ENCODE results near the gene GLO1.
A peak's percentile ranks its signal among the peaks of the same experiment; 100 is the strongest.

Gene GLO1

DNA sequence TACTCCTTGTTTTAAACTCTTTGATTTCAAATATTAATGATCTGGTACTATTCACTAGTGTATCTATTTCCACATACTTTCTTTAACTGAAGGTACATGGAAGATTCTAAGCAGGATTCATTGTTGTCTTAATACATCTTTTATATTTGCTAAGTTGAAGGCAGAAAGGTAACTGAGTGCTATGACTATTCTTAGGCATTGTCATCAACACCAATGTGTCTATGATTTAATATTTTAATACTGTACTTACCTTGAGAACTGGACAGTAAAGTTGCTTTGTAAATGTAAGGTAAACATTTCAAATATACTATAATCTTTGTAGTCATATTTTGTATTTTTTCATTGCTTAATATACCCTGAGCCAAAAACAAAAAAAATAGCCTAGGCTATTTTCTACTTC lies 54.3 kb downstream of the GLO1 start:
- Mint-ChIP-seq H3K9me3 (no peaks in the 10 kb centered on the region), H3K27ac (ENCODE audit: low read depth) (no peak overlapping the region), H3K4me1 (no peaks in the 10 kb centered on the region), H3K36me3 (ENCODE audit: insufficient read depth) (no peaks in the 10 kb centered on the region), H3K4me3 (no peak overlapping the region), H3K27me3 (no peaks in the 10 kb centered on the region)
- DNase-seq (ENCODE audit: low spot score in 2 of 2) = no peak
- no peak for ATAC-seq (replicated peaks; ENCODE audit: extremely low read depth, poor library complexity, severe bottlenecking)

DNA sequence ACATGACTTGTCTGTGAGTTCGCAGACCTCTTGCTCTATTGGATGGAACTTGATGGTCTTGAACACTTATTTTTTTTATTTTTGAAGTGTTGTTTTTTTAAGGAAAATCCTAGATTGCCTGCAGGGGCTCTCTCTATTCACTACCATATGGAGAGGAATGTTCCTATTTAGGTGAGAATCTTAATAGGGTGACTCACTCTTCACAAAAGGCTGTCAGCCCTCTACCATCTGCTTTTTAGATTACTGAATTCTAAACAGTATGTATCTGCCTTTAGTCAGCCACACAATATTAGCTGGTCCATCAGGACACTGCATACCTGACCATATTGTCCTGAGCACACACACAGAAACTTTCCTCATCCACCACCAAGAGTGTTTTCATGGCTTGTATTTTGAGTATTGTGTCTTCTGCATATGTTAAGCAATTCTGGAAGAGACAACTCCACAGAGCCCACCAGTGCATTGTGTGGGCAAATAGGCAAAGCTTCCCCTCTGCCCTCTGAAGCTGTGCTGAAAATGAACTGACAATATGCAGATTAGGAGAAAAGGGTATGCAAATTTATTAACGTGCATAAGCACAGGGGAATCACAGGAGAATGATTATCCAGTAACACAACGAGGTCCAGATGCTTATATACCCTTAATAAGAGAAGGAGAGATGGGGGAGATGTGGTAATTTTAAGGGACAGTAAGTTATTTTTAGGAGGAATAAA lies 56.6 kb downstream of the GLO1 start:
- Mint-ChIP-seq H3K36me3 (ENCODE audit: insufficient read depth) (no peaks in the 10 kb centered on the region), H3K27ac (ENCODE audit: low read depth) (no peak overlapping the region), H3K9me3 (no peaks in the 10 kb centered on the region), H3K4me3 (no peak overlapping the region), H3K27me3 (no peaks in the 10 kb centered on the region), H3K4me1 (peaks cover 12% of the 10 kb centered on the region)
- DNase-seq (ENCODE audit: low spot score in 2 of 2) (no peak), ATAC-seq (replicated peaks; ENCODE audit: extremely low read depth, poor library complexity, severe bottlenecking) (no peak)

- DNase-seq (ENCODE audit: low spot score in 2 of 2) = no peak
These were observed 58.0 kb downstream of the GLO1 start for GRCh38 chr6:38644951-38645350.

GRCh38 chr6:38640216-38640909 lies 62.6 kb downstream of the GLO1 start:
- H3K4me1 Mint-ChIP-seq = peaks cover 58% of the 10 kb centered on the region
- no peaks in the 10 kb centered on the region for H3K27me3 Mint-ChIP-seq

More at GRCh38 chr6:38644951-38645350, 58.0 kb downstream of the GLO1 start:
- ATAC-seq (replicated peaks; ENCODE audit: extremely low read depth, poor library complexity, severe bottlenecking) = no peak
- no peaks in the 10 kb centered on the region for H3K9me3 Mint-ChIP-seq
- H3K27me3 Mint-ChIP-seq = no peaks in the 10 kb centered on the region
- no peak overlapping the region for H3K27ac Mint-ChIP-seq (ENCODE audit: low read depth)
- H3K4me1 Mint-ChIP-seq = peaks cover 21% of the 10 kb centered on the region
- no peak overlapping the region for H3K4me3 Mint-ChIP-seq
- H3K36me3 Mint-ChIP-seq (ENCODE audit: insufficient read depth) = peaks cover 3% of the 10 kb centered on the region

GRCh38 chr6:38639498-38640215 lies 63.3 kb downstream of the GLO1 start, which contains the start of gene BTBD9:
Gene BTBD9, minus strand, starts transcription at chr6:38639929.
- Mint-ChIP-seq H3K4me3 (peak within 1 kb of the TSS; percentile 83), H3K9me3 (no peaks in the 10 kb centered on the region), H3K27me3 (no peaks in the 10 kb centered on the region), H3K27ac (ENCODE audit: low read depth) (peak within 1 kb of the TSS; percentile 94), H3K36me3 (ENCODE audit: insufficient read depth) (peaks cover 11% of the 10 kb centered on the region), H3K4me1 (peaks cover 61% of the 10 kb centered on the region)
- ATAC-seq (replicated peaks; ENCODE audit: extremely low read depth, poor library complexity, severe bottlenecking) (peak; percentile 79), DNase-seq (ENCODE audit: low spot score in 2 of 2) (peak; percentile 77 to 84)

More at GRCh38 chr6:38640216-38640909, 62.6 kb downstream of the GLO1 start:
- DNase-seq (ENCODE audit: low spot score in 2 of 2) = no peak
- Mint-ChIP-seq H3K36me3 (ENCODE audit: insufficient read depth) (peaks cover 11% of the 10 kb centered on the region), H3K4me3 (peak overlapping the region; percentile 83), H3K27ac (ENCODE audit: low read depth) (peak overlapping the region; percentile 94), H3K9me3 (no peaks in the 10 kb centered on the region)
- peak; percentile 29 for ATAC-seq (replicated peaks; ENCODE audit: extremely low read depth, poor library complexity, severe bottlenecking)

- H3K9me3 Mint-ChIP-seq = no peaks in the 10 kb centered on the region
- H3K4me3 Mint-ChIP-seq = peak overlapping the region; percentile 83
- peak; percentile 47 to 60 for DNase-seq (ENCODE audit: low spot score in 2 of 2)
- peaks cover 11% of the 10 kb centered on the region for H3K36me3 Mint-ChIP-seq (ENCODE audit: insufficient read depth)
- ATAC-seq (replicated peaks; ENCODE audit: extremely low read depth, poor library complexity, severe bottlenecking) = peak; percentile 73
- peak overlapping the region; percentile 94 for H3K27ac Mint-ChIP-seq (ENCODE audit: low read depth)
- peaks cover 67% of the 10 kb centered on the region for H3K4me1 Mint-ChIP-seq
- H3K27me3 Mint-ChIP-seq = no peaks in the 10 kb centered on the region
These were observed 63.9 kb downstream of the GLO1 start for GRCh38 chr6:38638941-38639497.

- H3K36me3 Mint-ChIP-seq (ENCODE audit: insufficient read depth) = peaks cover 11% of the 10 kb centered on the region
- peaks cover 72% of the 10 kb centered on the region for H3K4me1 Mint-ChIP-seq
- peak overlapping the region; percentile 94 for H3K27ac Mint-ChIP-seq (ENCODE audit: low read depth)
- H3K4me3 Mint-ChIP-seq = peak overlapping the region; percentile 83
- H3K27me3 Mint-ChIP-seq = no peaks in the 10 kb centered on the region
- no peaks in the 10 kb centered on the region for H3K9me3 Mint-ChIP-seq
- ATAC-seq (replicated peaks; ENCODE audit: extremely low read depth, poor library complexity, severe bottlenecking) (no peak), DNase-seq (ENCODE audit: low spot score in 2 of 2) (no peak)
These were observed 65.2 kb downstream of the GLO1 start for GRCh38 chr6:38637756-38638155.

GRCh38 chr6:38636027-38636426 lies 66.9 kb downstream of the GLO1 start:
- Mint-ChIP-seq H3K27me3 (no peaks in the 10 kb centered on the region), H3K4me1 (peaks cover 61% of the 10 kb centered on the region), H3K9me3 (no peaks in the 10 kb centered on the region), H3K4me3 (no peak overlapping the region), H3K36me3 (ENCODE audit: insufficient read depth) (peaks cover 11% of the 10 kb centered on the region), H3K27ac (ENCODE audit: low read depth) (peak overlapping the region; percentile 22)
- no peak for ATAC-seq (replicated peaks; ENCODE audit: extremely low read depth, poor library complexity, severe bottlenecking)
- no peak for DNase-seq (ENCODE audit: low spot score in 2 of 2)

GRCh38 chr6:38634518-38634917 lies 68.4 kb downstream of the GLO1 start:
- H3K36me3 Mint-ChIP-seq (ENCODE audit: insufficient read depth) = peaks cover 8% of the 10 kb centered on the region
- ATAC-seq (replicated peaks; ENCODE audit: extremely low read depth, poor library complexity, severe bottlenecking) (no peak), DNase-seq (ENCODE audit: low spot score in 2 of 2) (no peak)
- H3K4me1 Mint-ChIP-seq = peaks cover 55% of the 10 kb centered on the region
- H3K27me3 Mint-ChIP-seq = no peaks in the 10 kb centered on the region
- H3K9me3 Mint-ChIP-seq = no peaks in the 10 kb centered on the region
- no peak overlapping the region for H3K27ac Mint-ChIP-seq (ENCODE audit: low read depth)
- H3K4me3 Mint-ChIP-seq = no peak overlapping the region

- no peak for DNase-seq (ENCODE audit: low spot score in 2 of 2)
- Mint-ChIP-seq H3K27me3 (no peaks in the 10 kb centered on the region), H3K4me3 (no peak overlapping the region), H3K27ac (ENCODE audit: low read depth) (no peak overlapping the region), H3K4me1 (peaks cover 55% of the 10 kb centered on the region), H3K9me3 (no peaks in the 10 kb centered on the region), H3K36me3 (ENCODE audit: insufficient read depth) (peaks cover 3% of the 10 kb centered on the region)
- ATAC-seq (replicated peaks; ENCODE audit: extremely low read depth, poor library complexity, severe bottlenecking) = no peak
These were observed 70.5 kb downstream of the GLO1 start for GRCh38 chr6:38632490-38632889.

GRCh38 chr6:38631186-38631783 lies 71.7 kb downstream of the GLO1 start:
- ATAC-seq (replicated peaks; ENCODE audit: extremely low read depth, poor library complexity, severe bottlenecking) = no peak
- Mint-ChIP-seq H3K36me3 (ENCODE audit: insufficient read depth) (peaks cover 3% of the 10 kb centered on the region), H3K4me3 (no peak overlapping the region)

More at GRCh38 chr6:38631186-38631783, 71.7 kb downstream of the GLO1 start:
- Mint-ChIP-seq H3K4me1 (peaks cover 55% of the 10 kb centered on the region), H3K27me3 (no peaks in the 10 kb centered on the region), H3K27ac (ENCODE audit: low read depth) (no peak overlapping the region), H3K9me3 (no peaks in the 10 kb centered on the region)
- no peak for DNase-seq (ENCODE audit: low spot score in 2 of 2)

Data from central memory CD8-positive, alpha-beta T cell (primary cell).